T1000 (cell line): Measurements from ENCODE around the gene ARHGEF11.
"Not testable (repeated sequence)": the region's sequence is repeated elsewhere in the genome, so short reads cannot be mapped to it uniquely, and the experiment has no call there.

ENCODE experiments used
- DNase-seq: peaks from one replicate; lab custom pipeline; 2025; ENCODE audit warnings: mixed read lengths; lab: John Stamatoyannopoulos, UW

Gene ARHGEF11, protein sequence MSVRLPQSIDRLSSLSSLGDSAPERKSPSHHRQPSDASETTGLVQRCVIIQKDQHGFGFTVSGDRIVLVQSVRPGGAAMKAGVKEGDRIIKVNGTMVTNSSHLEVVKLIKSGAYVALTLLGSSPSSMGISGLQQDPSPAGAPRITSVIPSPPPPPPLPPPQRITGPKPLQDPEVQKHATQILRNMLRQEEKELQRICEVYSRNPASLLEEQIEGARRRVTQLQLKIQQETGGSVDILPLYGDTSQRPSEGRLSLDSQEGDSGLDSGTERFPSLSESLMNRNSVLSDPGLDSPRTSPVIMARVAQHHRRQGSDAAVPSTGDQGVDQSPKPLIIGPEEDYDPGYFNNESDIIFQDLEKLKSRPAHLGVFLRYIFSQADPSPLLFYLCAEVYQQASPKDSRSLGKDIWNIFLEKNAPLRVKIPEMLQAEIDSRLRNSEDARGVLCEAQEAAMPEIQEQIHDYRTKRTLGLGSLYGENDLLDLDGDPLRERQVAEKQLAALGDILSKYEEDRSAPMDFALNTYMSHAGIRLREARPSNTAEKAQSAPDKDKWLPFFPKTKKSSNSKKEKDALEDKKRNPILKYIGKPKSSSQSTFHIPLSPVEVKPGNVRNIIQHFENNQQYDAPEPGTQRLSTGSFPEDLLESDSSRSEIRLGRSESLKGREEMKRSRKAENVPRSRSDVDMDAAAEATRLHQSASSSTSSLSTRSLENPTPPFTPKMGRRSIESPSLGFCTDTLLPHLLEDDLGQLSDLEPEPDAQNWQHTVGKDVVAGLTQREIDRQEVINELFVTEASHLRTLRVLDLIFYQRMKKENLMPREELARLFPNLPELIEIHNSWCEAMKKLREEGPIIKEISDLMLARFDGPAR (N-terminal part only)

DNA sequence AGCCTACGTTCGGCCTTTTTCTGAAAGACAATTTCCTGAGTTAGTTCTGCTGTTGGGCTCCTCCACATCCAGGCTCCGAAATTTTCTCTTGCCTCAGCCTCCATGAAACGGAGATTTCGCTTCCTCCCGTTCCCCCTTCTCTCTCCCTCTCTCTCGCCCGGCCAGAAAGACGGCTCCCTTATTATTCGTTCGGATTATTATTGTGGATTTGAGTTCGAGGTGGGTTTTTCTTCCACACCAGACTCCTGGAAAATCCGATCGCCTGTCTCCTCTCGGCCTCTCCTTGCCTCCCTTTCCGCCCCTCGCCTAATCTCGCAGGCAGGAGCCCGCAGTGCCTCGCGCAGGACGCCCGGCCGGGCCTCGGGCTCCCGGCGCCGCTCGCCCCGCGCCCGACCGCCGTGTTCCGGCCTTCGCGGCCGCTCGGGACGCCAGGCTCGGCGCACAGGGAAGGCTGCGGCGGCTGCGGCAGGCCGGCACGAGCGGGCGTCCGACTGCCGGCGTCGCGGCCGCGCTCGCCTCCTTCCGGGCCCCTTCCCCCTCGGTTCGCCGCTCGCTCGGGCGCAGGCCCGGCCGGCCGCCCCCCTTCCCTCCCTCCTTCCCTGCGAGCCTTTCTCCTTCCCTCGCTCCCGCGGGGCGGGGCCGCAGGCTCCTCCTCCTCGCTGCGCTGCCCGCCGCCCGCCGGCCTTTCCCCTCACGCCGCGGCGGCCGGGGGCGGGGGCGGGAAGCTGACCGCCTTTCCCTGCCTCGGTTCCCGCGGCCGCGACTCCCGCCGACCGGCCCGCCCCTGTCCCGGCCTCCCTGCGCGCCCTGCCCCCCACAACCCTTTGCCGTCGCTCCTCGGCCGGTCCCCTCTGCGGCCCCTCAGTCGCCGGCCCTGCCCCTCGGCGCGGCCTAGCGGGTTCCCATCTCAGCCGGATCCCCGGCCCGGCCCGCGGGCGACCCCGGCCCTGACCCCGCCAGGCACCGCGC, at the start of gene ARHGEF11:
TSS of gene ARHGEF11 (minus strand) at position 493 of the 969 bp plus-strand sequence. CDS start 1,412 bp downstream, outside the sequence.
- DNase-seq, result peak; percentile 73

- no peak for DNase-seq
Measured at GRCh38 chr1:157095091-157095490, 49.5 kb upstream of the ARHGEF11 start.

- no peak for DNase-seq
Measured at GRCh38 chr1:157092831-157093230, 47.3 kb upstream of the ARHGEF11 start.

- DNase-seq, result no peak
Measured at GRCh38 chr1:157091668-157092273, 46.2 kb upstream of the ARHGEF11 start.

DNA sequence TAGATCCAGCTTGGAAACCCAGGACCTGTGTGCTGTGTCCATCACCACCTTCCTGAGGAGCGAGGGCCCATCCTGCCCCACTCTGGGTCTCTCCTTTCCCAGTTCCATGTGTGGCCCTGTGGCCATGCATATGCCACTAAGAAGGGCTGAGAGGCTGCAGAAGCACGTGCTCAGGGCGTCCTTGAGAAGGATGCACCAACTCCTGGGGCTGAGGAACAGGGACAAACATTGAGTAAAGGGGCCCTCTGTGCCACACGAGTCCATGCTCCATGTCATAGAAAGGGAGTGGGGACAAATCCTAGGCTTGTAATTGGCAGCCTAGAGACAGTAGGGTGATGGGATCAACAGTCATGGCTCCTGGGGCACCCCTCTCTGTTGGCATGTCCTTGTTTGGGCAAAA, 45.6 kb upstream of the ARHGEF11 start:
- DNase-seq, result no peak

DNA sequence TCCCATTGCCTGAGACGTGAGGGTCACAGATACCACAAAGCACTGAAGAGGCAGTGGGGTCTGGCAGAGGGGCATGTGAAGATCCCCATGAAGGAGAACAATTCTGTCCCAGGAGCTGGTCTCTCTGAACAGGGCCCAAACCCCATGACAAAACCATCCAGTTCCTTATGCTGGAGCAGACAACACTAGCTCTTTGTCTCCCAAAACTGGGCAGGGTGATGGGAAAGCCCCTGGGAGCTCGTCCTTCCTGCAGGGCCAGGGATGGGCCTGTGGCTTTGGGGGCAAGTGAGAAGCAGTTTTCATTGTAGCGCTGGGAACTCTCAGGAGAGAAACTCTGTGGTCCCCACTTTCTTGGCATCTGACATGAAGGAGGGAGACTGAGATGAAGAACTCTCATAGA, 45.2 kb upstream of the ARHGEF11 start:
- no peak for DNase-seq

DNA sequence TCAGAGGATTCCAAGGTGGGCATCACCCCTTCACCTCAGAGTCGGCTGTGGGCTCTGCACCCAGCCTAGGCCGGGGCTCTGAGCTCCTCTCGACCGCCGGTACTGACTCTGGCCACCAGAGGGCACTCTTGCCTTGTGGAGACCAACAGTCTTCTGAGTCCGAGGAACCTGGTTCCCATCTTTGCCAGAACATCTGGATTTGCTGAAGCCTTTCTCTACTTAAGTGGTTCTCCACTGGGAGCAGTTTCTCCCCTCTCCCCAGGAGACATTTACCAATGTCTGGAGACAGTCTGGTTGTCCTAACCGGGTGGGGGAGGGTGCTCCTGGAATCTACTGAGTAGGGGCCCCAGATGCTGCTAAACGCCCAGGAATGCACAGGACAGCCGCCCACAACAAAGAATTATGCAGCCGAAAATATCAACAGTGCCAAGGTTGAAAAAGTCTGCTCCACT, 44.7 kb upstream of the ARHGEF11 start:
- peak; percentile 53 for DNase-seq

GRCh38 chr1:157089789-157090188, 44.2 kb upstream of the ARHGEF11 start:
- no peak for DNase-seq

DNA sequence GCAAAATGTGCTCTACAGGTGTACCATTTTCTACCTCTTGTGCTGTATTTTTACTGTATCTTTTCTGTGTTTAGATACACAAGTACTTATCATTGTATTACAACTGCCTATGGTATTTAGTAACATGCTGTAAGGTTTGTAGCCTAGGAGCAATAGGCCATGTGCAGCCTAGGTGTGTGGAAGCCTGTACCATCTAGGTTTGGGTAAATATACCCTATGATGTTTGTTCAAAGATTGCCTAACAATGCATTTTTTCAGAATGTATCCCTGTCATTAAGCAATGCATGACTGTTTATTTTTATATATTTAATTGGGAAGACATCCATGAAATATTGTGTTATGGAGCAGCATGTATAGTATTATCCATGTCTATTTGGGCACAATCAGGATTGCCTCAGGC, 43.1 kb upstream of the ARHGEF11 start:
- no peak for DNase-seq

DNA sequence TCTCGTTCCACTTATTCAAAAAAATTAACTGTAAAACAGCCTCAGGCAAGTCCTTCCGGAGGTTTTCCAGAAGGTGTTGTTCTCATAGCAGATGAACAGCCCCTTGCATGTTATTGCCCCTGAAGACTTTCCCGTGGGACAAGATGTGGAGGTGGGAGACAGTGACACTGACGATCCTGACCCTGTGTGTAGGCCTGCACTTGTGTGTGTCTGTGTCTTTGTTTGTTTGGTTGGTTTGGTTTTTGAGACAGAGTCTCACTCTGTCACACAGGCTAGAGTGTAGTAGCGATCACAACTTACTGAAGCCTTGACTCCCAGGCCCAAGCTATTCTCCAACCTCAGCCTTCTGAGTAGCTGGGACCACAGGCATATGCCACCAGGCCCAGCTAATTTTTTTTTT, 41.5 kb upstream of the ARHGEF11 start:
- DNase-seq, result no peak

GRCh38 chr1:157086299-157086698, 40.8 kb upstream of the ARHGEF11 start:
- DNase-seq, result no peak

DNA sequence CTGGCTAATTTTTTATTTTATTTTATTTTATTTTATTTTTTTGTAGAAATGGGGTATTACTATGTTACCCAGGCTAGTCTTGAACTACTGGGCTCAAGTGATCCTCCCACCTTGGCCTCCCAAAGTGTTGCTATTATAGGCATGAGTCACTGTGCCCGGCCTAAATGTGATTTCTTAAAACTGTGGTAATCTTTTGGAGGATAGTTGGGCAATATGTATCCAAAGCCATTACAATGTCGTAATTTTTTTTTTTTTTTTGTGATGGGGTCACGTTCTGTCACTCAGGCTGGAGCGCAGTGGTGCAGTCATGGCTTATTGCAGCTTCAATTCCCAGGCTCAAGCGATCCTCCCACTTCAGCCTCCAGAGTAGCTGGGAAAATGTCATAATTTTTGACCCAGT, 39.9 kb upstream of the ARHGEF11 start:
- no peak for DNase-seq

- no peak for DNase-seq
Measured at GRCh38 chr1:157084720-157085119, 39.2 kb upstream of the ARHGEF11 start.

- DNase-seq, result no peak
Measured at GRCh38 chr1:157081707-157082106, 36.2 kb upstream of the ARHGEF11 start.

GRCh38 chr1:157080714-157081113, 35.2 kb upstream of the ARHGEF11 start:
- DNase-seq, result no peak

- DNase-seq, result no peak
Measured at GRCh38 chr1:157077394-157077793, 31.9 kb upstream of the ARHGEF11 start.

DNA sequence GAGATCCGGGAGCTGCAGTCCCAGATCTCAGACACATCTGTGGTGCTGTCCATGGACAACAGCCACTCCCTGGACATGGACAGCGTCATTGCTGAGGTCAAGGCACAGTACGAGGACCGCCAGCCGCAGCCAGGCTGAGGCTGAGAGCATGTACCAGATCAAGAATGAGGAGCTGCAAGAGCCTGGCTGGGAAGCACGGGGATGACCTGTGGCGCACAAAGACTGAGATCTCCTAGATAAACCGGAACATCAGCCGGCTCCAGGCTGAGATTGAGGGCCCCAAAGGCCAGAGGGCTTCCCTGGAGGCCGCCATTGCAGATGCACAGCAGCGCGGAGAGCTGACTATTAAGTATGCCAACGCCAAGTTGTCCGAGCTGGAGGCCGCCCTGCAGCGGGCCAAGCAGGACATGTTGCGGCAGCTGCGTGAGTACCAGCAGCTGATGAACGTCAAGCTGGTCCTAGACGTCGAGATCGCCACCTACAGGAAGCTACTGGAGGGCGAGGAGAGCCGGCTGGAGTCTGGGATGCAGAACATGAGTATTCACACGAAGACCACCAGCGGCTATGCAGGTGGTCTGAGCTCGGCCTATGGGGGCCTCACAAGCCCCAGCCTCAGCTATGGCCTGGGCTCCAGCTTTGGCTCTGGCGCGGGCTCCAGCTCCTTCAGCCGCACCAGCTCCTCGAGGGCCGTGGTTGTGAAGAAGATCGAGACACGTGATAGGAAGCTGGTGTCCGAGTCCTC, 28.6 kb upstream of the ARHGEF11 start:
- no peak for DNase-seq

- DNase-seq, result no peak
Measured at GRCh38 chr1:157069601-157070000, 24.1 kb upstream of the ARHGEF11 start.

GRCh38 chr1:157059241-157059640, 13.7 kb upstream of the ARHGEF11 start:
- not testable (repeated sequence) for DNase-seq

GRCh38 chr1:157056269-157056668, 10.7 kb upstream of the ARHGEF11 start:
- DNase-seq, result no peak

DNA sequence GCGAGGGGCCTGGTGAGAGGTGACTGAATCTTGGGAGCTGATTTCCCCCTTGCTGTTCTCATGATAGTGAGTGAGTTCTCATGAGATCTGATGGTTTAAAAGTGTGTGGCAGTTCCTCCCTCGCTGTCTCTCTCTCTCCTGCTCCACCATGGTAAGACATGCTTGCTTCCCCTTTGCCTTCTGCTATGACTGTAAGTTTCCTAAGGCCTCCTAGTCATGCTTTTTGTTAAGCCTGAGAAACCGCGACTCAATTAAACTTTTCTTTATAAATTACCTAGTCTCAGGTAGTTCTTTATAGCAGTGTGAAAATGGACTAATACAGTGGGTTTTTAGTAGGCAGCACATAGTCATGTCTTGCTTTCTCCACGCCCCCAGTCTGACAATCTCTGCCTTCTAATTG, 10.2 kb upstream of the ARHGEF11 start:
- not testable (repeated sequence) for DNase-seq
